ENCODE data around the gene TAGAP. TPM values are rescaled to one million over a fixed set of nuclear protein-coding genes. Genes with fewer than 3 reads are reported as not detected.

Gene TAGAP
- total and polyA plus RNA-seq, 9 of the 15 experiments (the other 6 are each of a cell fraction or from before 2014, with no cell fraction given) = 0.07 TPM; not detected in 8

DNA sequence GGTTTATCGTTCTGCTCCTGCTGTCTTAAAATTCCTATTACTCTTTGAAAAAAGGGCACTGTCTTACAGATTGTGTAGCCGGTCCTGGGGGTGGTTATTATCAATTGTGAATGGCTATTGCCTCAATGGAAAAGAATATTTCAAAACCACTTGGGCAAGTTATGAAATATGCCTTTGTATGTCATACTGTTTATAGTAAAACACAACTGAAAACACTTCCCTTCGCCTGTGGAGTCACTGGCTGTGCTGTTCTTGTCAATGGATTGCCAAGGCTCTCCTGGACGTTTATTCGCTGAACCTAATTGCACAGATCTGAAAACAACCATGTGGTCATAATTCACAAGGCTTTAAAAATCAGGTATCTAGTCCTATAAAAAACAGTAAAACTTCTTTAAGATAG lies 47.8 kb upstream of the TAGAP start:
- Histone ChIP-seq H3K4me3 (no peak overlapping the region), H3K36me3 (ENCODE audit: control insufficient read depth, insufficient read depth, low read length) (no peaks in the 10 kb centered on the region), H2AFZ (ENCODE audit: low read depth, low read length) (no peak overlapping the region), H3K79me2 (ENCODE audit: control insufficient read depth, insufficient read depth, low read length) (no peaks in the 10 kb centered on the region), H3K9me3 (replicated peaks; ENCODE audit: control insufficient read depth, insufficient read depth, low read depth, low read length) (no peaks in the 10 kb centered on the region), H3K4me1 (replicated peaks in 1 of 2; ENCODE audit: control insufficient read depth in 2 of 2, insufficient read depth in 2 of 2, low read length in 2 of 2) (peaks cover 0 to 9% of the 10 kb centered on the region in 2 experiments; a peak in 2 of 5 replicates), H3K9ac (ENCODE audit: insufficient read depth in 1 of 2, low read depth in 2 of 2, low read length in 2 of 2) (no peak overlapping the region), H3K4me2 (ENCODE audit: insufficient read depth, low read length) (no peak overlapping the region), H3K27me3 (ENCODE audit: control insufficient read depth in 2 of 2, insufficient read depth in 2 of 2, low read length in 2 of 2) (peaks cover 30 to 48% of the 10 kb centered on the region in 2 experiments), H3K27ac (ENCODE audit: extremely low read depth, low read depth, low read length) (no peak overlapping the region), H3K9me1 (ENCODE audit: control insufficient read depth, insufficient read depth, low read length) (peaks cover 3% of the 10 kb centered on the region), H4K20me1 (replicated peaks; ENCODE audit: control insufficient read depth, insufficient read depth, low read length) (no peaks in the 10 kb centered on the region; the same call in 1 of the 2 replicates)
- TF ChIP-seq NCOR1 (IDR thresholded peaks at IDR 0.05) = no peak
- TF ChIP-seq FOXJ3 (CRISPR knock-in tag; IDR thresholded peaks at IDR 0.05) = no peak
- TF ChIP-seq ZNF444 (CRISPR knock-in tag; IDR thresholded peaks at IDR 0.05) = no peak
- TF ChIP-seq TAF9B (IDR thresholded peaks at IDR 0.05; ENCODE audit: partially characterized antibody) = no peak
- no peak for TF ChIP-seq RBM25 (IDR thresholded peaks at IDR 0.05; ENCODE audit: low read depth, low read length, severe bottlenecking)
- no peak for TF ChIP-seq KDM4B (IDR thresholded peaks at IDR 0.05; ENCODE audit: borderline replicate concordance in 2 of 2, low read depth in 1 of 2)
- TF ChIP-seq BCOR (IDR thresholded peaks at IDR 0.05) = no peak
- no peak for TF ChIP-seq HNRNPL (IDR thresholded peaks at IDR 0.05; ENCODE audit: low read depth, low read length)
- no peak for TF ChIP-seq IRF2 (CRISPR knock-in tag; IDR thresholded peaks at IDR 0.05)
- TF ChIP-seq HDAC6 (IDR thresholded peaks at IDR 0.05; ENCODE audit: low read depth, low read length) = no peak
- no peak for TF ChIP-seq NCOA2 (IDR thresholded peaks at IDR 0.05; ENCODE audit: partially characterized antibody in 2 of 2)
- TF ChIP-seq CHD4 (IDR thresholded peaks at IDR 0.05; ENCODE audit: insufficient read depth, insufficient replicate concordance, low read depth, low read length, poor library complexity, severe bottlenecking) = no peak
- no peak for TF ChIP-seq LCOR (CRISPR knock-in tag; IDR thresholded peaks at IDR 0.05)
- TF ChIP-seq NCOA1 (IDR thresholded peaks at IDR 0.05; ENCODE audit: low read depth) = no peak
- no peak for TF ChIP-seq POLR2AphosphoS5 (IDR thresholded peaks at IDR 0.05; ENCODE audit: control insufficient read depth, insufficient read depth, low read depth, low read length)
- TF ChIP-seq CHD1 (IDR thresholded peaks at IDR 0.05; ENCODE audit: low read length) = no peak
- TF ChIP-seq PYGO2 (tag; IDR thresholded peaks at IDR 0.05) = no peak
- TF ChIP-seq SLC30A9 (CRISPR knock-in tag; IDR thresholded peaks at IDR 0.05) = no peak
- no peak for TF ChIP-seq RFX1 (IDR thresholded peaks at IDR 0.05)
- TF ChIP-seq E2F3 (CRISPR knock-in tag; IDR thresholded peaks at IDR 0.05) = no peak
- 10% methylated on average over 5 of the region's 5 CpGs for WGBS (ENCODE audit: insufficient coverage, low coverage, missing lambda C conversion rate)
- in situ Hi-C loops (cut with MboI) = no loop called here
- intact Hi-C loops (cut with micrococcal nuclease) = no loop called here
- DNase-seq (ENCODE audit: extremely low read depth in 1 of 4, low spot score in 3 of 4) = no peak
- no peak for ATAC-seq
- CTCF ChIA-PET (ENCODE audit: low intra/inter-chr PET ratio) = no interaction called here
- no peak for FAIRE-seq
- BruUV-seq (replicated peaks) = no TSS peak
- POLR2A ChIA-PET = interaction anchor here (0.7 kb wide), 1 partner anchor 50 kb away, joined by 5 read pairs; no protein-coding TSS in a partner anchor
